NCI-H2107 treated with DMSO at 0.1 percent for 48 hours (cell line): Measurements from ENCODE around the gene CIC.
A peak's percentile ranks its signal among the peaks of the same experiment; 100 is the strongest.
"Not testable (repeated sequence)": the region's sequence is repeated elsewhere in the genome, so short reads cannot be mapped to it uniquely, and the experiment has no call there.

Experiments used
- DNase-seq: peaks from one replicate; lab custom pipeline; 2025; ENCODE audit not compliant: unreplicated experiment; lab: John Stamatoyannopoulos, UW

CIC gene

DNA sequence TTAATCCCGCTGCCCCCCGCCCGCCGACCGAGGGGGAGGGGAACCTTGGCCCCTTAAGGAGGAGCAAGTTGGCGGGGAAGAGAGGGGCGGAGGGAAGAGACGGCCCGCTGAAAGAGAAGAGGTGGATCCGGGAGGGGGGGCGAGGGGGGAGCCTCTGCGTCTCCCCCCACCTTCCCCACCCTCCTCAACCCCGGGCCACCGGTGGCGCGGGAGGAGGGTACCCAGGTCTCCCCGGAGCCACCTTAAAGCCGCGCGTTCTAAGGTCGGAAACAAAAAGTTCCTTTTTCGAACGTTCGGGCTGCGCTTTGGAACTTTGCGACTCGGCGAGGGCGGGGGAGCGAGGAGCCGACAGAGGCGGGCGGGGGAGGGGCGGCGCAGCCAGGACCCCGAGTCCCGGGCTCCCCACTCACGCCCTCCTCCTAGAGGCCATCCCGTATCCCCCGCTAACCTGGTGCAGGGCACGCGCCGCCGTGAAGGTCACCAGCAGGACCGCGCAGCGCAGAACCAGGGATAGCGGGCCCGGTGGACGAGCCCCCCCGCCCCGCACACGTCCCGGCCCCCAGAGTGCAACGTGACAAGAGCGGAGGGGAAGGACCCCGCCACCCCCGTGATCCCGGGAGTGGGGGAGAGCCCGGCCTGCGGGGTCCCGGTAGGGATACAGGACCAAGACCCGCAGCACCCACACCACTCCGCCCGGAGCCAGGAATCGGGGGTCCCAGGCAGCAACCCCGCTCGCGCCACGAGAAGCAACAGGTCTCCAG lies 14.8 kb upstream of the CIC start:
- DNase-seq: no peak

DNA sequence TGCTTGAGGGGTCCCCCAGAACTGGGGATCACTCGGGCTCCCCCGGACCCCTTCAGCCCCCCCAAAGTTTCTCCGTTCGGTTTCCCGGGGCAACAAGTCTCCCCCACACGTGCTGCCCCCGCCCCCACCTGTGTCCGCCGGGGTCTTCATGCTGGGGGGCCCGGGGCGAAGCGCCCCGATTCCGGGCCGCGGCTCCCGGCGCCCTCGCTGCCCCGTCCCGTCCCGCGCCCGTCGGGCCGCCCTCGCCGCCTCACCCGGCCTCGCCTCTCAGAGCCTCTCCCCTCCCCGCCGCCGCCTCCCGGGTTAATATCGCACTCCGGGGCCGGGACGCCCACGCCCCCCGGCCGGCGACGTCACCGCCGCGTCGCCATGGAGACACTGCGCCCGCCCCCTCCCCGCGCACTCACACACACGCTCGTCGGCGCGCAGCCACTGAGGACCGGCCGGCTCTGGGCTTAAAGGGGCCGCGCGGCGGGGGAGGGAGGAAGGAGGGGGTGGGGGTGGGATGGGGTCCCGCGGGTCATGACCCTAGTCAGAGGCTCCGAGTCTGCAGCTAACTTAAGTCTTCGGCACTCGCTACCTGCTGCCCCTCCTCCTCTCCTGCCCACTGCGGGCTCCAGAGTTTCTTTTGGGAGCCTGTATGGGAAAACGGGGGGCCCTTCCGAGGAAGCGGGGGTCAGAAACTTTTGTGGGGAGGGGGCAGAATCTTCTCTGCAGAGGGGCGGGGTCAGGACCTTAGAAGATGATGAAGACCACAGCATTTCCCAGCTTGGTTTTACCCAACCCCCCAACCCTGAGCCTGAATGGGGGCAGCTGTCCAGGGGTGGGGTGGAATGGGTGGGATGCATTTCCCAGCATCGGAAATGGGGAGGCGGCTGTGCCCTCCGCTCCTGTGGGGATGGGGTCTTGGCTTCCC lies 13.9 kb upstream of the CIC start, which contains the start of gene ERF:
TSS of gene ERF (minus strand) at position 279 of the 916 bp plus-strand sequence. CDS start at position 150, 129 bp downstream.
- peak; percentile 18 for DNase-seq

DNA sequence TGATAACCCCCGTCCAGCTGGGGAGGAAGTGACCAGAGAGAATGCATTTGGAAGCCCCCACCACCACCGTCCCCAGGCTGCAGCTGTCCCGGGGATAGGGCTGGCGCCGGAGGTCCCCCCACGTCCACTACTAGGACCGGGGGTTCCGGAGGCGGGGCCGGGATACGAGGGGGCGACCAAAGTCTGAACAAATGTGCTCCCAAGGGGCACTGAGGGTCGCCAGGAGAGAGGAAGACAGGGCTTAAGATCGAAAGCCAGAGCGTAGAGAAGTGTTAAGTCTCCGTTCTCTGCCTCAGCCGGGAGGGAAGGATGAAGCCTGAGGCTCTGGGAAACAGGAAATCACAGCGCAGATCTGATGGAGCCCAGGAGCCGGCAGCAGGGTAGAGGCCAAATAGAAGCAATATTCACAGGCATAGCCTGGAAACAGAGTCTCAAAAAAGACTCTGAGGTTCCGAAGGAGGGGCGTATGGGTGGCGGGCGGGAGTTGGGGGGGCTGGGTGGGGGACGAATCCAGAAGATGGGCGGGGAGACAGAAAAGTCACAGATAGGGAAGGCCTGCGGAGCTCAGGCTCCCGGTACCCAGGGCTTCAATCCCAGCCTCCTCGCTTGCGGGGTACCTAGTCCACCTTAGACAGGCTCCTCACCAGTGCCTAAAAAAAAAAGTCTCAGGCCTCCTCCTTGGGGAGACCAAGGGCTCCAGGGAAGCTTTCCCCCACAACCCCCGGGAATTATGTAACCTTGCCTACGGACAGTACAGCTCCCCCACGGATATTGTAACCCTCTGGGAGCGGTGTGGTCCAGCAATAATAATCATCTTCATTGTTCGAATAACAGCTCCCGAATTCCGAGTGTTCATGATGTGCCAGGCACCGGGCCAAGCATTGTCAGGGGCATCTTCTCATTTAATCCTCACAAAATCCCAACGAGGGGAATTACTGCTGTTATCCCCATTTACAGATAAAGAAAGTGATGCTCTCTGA lies 13.0 kb upstream of the CIC start:
- DNase-seq: peak; percentile 23

DNA sequence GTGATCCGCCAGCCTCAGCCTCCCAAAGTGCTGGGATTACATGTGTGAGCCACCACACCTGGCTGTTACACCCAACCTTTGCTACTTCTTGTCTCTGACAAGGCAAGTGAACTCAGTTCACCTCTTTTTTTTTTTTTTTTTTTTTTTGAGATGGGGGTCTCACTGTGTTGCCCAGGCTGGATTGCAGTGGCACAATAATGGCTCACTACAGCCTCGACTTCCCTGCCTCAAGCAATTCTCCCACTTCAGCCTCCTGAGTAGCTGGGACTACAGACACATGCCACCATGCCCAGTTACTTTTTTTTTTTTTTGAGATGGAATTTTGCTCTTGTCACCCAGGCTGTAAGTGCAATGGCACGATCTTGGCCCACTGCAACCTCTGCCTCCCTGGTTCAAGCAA lies 11.2 kb upstream of the CIC start:
- not testable (repeated sequence) for DNase-seq

DNA sequence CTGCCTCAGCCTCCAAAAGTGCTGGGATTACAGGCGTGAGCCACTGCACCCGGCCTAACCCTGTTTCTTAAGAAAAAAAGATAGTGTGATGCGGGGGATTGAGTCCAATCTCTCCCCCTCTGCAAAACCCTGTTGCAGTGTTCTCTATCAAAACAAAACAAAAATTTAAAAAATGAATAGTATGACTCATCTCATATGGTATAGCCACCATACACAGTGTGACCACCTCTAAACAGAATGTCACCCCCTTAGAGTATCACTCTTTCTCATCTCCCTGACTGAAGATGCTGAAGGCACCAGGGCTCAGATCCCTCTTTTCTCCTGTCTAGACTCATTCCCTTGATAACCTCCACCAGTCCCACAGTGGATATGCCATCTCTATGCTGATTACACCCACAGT lies 7.3 kb upstream of the CIC start:
- no peak for DNase-seq

DNA sequence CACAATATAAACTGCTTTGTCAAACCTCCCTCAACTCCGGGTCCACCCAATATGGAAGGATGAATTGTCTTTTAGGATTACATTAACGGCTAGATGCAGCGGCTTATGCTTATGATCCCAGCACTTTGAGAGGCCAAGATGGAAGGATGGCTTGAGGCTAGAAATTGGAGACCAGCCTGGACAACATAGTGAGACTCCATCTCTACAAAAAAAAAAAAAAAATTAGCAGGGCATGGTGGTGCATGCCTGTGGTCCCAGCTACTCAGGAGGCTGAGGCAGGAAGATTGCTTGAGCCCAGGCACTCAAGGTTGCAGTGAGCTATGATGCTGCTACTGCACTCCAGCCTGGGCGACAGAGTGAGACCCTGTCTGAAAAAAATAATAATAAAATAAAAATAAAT lies 2.9 kb upstream of the CIC start:
- DNase-seq: not testable (repeated sequence)

DNA sequence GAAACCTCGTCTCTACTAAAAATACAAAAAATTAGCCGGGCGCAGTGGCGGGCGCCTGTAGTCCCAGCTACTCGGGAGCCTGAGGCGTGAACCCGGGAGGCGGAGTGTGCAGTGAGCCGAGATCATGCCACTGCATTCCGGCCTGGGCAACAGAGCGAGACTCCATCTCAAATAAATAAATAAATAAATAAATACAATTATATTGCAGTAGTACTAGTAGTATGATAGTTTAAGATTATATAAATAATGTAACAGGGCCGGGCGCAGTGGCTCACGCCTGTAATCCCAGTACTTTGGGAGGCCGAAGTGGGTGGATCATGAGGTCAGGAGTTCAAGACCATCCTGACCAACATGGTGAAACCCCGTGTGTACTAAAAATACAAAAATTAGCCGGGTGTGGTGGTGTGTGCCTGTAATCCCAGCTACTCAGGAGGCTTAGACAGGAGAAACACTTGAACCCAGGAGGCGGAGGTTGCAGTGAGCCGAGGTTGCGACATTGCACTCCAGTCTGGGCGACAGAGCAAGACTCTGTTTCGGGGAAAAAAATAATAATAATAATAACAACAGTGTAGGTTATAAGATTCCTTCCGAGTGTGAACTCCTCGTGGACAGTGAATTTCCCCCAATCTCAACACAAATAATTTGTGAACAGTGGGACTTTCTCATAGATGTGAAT lies 2.0 kb upstream of the CIC start:
- DNase-seq: not testable (repeated sequence)

DNA sequence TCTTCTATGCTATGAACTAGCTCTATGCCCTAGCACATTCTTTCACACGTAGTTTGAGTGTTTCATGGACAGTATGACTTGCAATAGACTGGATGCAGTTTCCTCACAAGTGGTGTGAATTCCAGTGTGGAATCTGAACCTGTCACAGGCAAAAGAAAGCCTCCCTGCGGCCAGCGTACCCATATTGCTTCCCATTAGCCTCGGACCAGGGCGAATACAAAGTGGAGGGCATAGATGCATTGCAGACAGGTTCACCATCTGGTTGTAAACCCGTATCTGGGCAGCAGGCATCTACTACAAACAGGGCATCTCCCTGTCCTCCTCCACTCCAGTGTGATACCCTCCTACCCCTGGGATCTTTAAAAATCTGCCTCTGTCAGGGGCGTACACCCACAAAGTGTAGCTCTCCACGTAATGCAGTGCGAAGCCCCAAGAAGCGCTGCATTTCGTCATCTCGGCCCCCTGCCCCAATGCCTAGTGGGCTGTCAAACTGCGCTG lies 1.4 kb upstream of the CIC start:
- DNase-seq: no peak

DNA sequence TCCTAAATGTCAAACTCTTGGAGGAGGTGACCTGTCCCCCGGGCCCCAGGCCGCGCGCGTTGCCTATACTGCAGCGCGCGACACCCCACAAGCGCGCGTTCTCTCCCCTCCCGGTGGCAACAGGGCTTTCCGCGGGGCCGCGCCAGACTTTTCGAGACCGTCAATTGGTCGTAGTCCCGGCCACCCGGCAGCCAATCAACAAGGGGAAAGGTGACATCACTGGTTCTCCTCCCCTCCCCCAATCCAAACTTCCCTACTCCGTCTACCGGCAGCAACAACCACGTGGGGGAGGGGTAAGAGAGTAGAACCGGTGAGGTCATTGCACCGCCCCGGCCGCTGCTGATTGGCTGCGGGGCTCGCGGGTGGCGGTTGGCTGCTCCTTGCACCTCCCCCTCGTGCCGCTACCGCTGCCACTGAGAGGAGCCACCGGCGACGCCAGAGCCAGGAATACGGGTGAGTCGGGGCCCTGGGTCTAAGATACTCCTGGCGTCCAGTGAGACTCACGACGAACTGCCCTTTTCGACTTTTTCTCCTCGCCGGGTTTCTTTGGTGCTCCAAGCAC lies 829 bp upstream of the CIC start:
- DNase-seq: peak; percentile 99

DNA sequence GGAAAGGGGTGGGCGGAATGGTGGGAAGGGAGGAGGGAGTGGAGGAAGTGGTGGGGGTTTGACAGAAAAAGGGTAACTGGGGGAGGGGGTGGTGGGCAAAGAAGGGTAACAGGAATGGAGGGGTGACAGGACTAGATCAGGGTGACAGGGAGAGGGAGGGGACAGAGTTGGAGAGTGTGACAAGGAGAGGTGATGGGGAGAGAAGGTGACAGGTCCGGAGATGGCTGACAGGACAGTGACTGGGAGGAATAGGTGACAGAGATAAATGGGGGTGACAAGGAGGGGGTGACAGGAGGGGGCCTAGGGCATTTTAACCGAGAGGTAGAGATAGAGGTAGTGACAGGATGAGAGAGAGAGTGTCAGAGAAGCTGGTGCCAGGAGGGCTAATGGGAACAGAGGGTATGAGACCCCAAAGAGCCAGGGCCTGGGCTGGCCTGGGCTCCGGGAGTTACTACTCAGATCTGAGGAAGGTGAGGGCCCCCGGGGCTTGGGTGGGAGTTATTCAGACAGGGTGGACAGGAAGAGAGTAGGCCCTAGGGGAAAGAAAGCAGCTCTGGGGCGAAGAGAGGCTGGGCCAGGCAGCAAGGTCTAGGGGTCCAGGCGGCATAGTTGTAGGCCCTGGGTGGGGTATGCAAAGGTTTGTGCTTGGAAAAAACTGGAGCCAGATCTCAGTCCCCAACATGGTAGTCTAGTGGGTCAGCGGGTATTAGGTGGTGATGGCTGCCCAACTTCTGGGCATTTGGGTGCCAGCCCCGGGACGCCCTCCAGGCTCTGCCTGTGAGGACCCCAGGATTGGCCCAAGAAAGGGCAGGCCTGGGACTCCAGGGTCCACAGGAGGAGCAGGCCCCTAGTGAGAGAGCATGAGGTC lies 660 bp downstream of the CIC start:
- no peak for DNase-seq

DNA sequence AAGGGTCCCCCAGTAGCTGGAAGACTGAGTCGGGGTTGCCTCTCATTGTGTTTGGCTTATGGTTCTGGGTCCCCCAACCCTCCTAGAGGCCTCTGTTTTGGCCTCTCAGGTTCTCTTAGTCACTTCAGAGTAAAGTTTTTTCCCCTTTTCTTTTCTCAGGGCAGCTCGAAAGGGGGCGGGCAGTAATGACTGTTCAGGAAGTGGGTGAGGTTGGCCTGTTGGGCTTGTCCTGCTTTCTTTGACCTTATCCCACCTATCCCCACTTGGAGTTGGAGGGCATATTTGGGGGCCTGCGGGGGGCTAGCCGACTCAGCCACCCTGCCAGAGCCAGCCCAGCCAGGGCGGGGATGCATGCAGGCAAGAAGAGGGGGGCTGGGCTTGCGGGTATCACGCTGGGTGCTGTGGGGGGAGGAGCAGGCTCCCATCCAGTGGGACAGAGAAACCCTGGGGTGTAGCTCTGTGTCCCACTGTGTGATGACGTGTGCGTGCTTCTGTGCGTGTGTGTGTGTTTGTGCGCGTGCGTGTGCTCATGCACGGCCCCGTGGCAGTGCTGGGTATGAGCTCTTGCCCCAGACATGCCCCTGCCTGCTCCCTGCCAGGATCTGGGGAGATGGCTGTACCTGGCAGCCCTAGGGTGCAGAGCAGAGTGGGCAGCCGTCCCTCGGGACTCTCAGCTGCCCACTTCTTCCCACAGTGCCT lies 1.4 kb downstream of the CIC start:
- DNase-seq: peak; percentile 15

DNA sequence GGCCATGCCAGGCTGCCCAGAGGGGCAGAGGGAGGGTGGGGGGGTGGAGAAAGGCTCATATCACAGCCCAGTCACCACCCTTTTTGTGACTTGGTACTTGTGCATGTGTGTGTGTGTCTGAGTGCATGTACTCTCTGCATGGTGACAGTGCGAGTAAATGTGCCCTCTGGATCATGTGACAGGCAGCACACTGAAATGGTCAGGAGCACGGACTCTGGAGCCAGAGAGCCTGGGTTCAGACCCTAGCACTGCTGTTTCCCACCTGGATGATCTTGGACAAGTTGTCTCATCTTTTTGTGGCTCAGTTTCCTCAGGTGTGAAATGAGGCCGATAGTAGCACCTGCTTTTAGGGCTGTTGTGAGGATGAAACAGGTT lies 2.0 kb downstream of the CIC start:
- no peak for DNase-seq

DNA sequence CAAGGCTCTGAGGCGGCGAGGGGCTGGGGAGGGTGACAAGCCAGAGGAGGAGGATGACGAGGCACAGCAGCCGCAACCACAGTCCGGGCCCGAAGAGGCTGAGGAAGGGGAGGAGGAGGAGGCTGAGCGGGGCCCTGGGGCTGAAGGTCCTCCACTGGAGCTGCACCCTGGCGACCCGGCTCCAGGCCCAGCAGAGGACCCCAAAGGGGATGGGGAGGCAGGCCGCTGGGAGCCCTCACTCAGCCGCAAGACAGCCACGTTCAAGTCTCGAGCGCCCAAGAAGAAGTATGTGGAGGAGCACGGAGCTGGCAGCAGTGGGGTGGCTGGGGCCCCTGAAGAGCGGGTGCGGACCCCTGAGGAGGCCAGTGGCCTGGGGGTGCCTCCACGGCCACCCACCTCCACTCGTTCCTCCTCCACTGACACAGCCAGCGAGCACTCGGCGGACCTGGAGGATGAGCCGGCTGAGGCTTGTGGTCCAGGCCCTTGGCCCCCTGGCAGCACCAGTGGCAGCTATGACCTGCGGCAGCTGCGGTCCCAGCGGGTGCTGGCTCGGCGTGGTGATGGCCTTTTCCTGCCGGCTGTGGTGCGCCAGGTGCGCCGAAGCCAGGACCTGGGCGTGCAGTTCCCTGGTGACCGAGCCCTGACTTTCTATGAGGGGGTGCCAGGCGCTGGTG lies 2.9 kb downstream of the CIC start:
- DNase-seq: no peak

DNA sequence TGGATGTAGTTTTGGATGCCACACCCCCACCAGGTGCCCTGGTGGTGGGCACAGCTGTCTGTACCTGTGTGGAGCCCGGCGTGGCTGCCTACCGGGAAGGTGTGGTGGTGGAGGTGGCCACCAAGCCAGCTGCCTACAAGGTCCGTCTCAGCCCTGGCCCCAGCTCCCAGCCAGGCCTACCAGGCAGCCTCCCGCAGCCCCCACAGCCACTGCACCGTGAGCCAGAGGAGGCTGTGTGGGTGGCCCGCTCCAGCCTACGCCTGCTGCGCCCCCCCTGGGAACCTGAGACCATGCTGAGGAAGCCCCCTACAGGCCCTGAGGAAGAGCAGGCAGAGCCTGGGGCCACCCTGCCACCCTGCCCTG lies 3.5 kb downstream of the CIC start:
- no peak for DNase-seq

DNA sequence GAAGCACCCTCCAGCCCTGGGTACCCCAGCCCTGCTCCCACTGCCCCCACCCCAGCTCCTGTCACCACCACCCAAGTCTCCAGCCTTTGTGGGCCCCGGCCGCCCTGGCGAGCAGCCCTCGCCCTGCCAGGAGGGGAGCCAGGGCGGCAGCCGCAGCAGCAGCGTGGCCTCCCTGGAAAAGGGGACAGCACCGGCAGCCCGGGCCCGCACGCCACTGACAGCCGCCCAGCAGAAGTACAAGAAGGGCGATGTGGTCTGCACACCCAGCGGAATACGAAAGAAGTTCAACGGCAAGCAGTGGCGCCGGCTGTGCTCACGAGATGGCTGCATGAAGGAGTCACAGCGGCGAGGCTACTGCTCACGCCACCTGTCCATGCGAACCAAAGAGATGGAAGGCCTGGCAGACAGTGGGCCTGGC lies 3.9 kb downstream of the CIC start:
- DNase-seq: no peak

DNA sequence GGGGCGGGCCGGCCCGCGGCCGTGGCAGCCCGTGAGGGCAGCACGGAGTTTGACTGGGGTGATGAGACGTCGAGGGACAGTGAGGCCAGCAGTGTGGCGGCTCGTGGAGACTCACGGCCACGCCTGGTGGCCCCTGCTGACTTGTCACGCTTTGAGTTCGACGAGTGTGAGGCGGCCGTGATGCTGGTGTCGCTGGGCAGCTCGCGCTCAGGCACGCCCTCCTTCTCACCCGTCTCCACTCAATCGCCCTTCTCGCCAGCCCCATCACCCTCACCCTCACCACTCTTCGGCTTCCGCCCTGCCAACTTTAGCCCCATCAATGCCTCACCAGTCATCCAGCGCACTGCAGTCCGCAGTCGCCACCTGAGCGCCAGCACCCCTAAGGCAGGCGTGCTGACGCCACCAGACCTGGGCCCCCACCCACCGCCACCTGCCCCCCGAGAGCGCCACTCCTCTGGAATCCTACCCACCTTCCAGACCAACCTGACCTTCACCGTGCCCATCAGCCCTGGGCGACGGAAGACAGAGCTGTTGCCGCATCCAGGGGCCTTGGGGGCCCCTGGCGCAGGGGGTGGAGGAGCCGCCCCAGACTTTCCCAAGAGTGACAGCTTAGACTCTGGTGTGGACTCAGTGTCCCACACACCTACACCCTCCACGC lies 4.5 kb downstream of the CIC start:
- no peak for DNase-seq

DNA sequence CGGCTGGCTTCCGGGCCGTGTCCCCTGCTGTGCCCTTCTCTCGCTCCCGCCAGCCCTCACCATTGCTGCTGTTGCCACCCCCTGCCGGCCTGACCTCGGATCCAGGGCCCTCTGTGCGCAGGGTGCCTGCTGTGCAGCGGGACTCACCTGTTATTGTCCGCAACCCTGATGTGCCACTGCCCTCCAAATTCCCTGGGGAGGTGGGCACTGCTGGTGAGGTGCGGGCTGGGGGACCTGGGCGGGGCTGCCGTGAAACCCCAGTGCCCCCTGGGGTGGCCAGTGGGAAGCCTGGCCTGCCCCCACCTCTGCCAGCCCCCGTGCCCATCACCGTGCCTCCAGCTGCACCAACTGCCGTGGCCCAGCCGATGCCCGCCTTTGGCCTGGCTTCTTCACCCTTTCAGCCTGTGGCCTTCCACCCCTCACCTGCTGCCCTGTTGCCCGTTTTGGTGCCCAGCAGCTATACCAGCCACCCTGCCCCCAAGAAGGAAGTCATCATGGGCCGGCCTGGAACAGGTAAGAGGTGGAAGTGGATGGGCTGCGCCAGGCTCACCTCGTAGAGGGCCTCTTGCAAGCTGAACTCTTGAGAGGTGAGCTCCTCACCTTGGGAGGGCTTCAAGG lies 5.1 kb downstream of the CIC start:
- DNase-seq: no peak
